ENCODE results near the gene POU6F2.

The POU6F2 gene

GRCh38 chr7:39199951-39200350 lies 222.2 kb downstream of the POU6F2 start:
- Mint-ChIP-seq H3K27me3 (no peaks in the 10 kb centered on the region), H3K4me3 (no peak overlapping the region), H3K27ac (no peak overlapping the region), H3K9me3 (no peaks in the 10 kb centered on the region), H3K4me1 (no peaks in the 10 kb centered on the region)
- DNase-seq: no peak
- ATAC-seq: no peak

GRCh38 chr7:39202041-39202440 lies 224.3 kb downstream of the POU6F2 start:
- DNase-seq (no peak), ATAC-seq (no peak)
- H3K27me3 Mint-ChIP-seq: no peaks in the 10 kb centered on the region
- H3K9me3 Mint-ChIP-seq: no peaks in the 10 kb centered on the region
- no peaks in the 10 kb centered on the region for H3K4me1 Mint-ChIP-seq
- H3K4me3 Mint-ChIP-seq: no peak overlapping the region
- no peak overlapping the region for H3K27ac Mint-ChIP-seq

GRCh38 chr7:39210362-39210761 lies 232.7 kb downstream of the POU6F2 start:
- DNase-seq: no peak
- H3K4me3 Mint-ChIP-seq: no peak overlapping the region
- H3K27ac Mint-ChIP-seq: no peak overlapping the region
- no peaks in the 10 kb centered on the region for H3K4me1 Mint-ChIP-seq
- peaks cover 6% of the 10 kb centered on the region for H3K27me3 Mint-ChIP-seq
- ATAC-seq: no peak
- H3K9me3 Mint-ChIP-seq: peaks cover 0 to 5% of the 10 kb centered on the region in 2 donors

- ATAC-seq (no peak), DNase-seq (no peak)
- no peak overlapping the region for H3K4me3 Mint-ChIP-seq
- peaks cover 0 to 5% of the 10 kb centered on the region in 2 donors for H3K9me3 Mint-ChIP-seq
- no peaks in the 10 kb centered on the region for H3K4me1 Mint-ChIP-seq
- no peak overlapping the region for H3K27ac Mint-ChIP-seq
- H3K27me3 Mint-ChIP-seq: peaks cover 6% of the 10 kb centered on the region
Observed at GRCh38 chr7:39211581-39211980, 233.9 kb downstream of the POU6F2 start.

GRCh38 chr7:39212876-39213275 lies 235.2 kb downstream of the POU6F2 start:
- peaks cover 0 to 5% of the 10 kb centered on the region in 2 donors for H3K9me3 Mint-ChIP-seq
- ATAC-seq (no peak), DNase-seq (no peak)
- no peaks in the 10 kb centered on the region for H3K27me3 Mint-ChIP-seq
- H3K27ac Mint-ChIP-seq: no peak overlapping the region
- H3K4me3 Mint-ChIP-seq: no peak overlapping the region
- no peaks in the 10 kb centered on the region for H3K4me1 Mint-ChIP-seq

GRCh38 chr7:39217783-39218182 lies 240.1 kb downstream of the POU6F2 start:
- no peak overlapping the region for H3K4me3 Mint-ChIP-seq
- H3K4me1 Mint-ChIP-seq: no peaks in the 10 kb centered on the region
- H3K9me3 Mint-ChIP-seq: peaks cover 0 to 5% of the 10 kb centered on the region in 2 donors
- no peak overlapping the region for H3K27ac Mint-ChIP-seq
- ATAC-seq: no peak
- no peak for DNase-seq
- H3K27me3 Mint-ChIP-seq: peaks cover 5% of the 10 kb centered on the region

GRCh38 chr7:39219869-39220268 lies 242.2 kb downstream of the POU6F2 start:
- H3K9me3 Mint-ChIP-seq: no peaks in the 10 kb centered on the region
- DNase-seq (no peak), ATAC-seq (no peak)
- H3K4me1 Mint-ChIP-seq: no peaks in the 10 kb centered on the region
- H3K27me3 Mint-ChIP-seq: peaks cover 5% of the 10 kb centered on the region
- no peak overlapping the region for H3K4me3 Mint-ChIP-seq
- no peak overlapping the region for H3K27ac Mint-ChIP-seq

- Mint-ChIP-seq H3K4me1 (no peaks in the 10 kb centered on the region), H3K9me3 (no peaks in the 10 kb centered on the region), H3K4me3 (no peak overlapping the region), H3K27ac (no peak overlapping the region), H3K27me3 (peaks cover 5% of the 10 kb centered on the region)
- DNase-seq (no peak), ATAC-seq (no peak)
Observed at GRCh38 chr7:39221901-39222300, 244.2 kb downstream of the POU6F2 start.

GRCh38 chr7:39228946-39229345 lies 251.2 kb downstream of the POU6F2 start:
- H3K27me3 Mint-ChIP-seq: no peaks in the 10 kb centered on the region
- no peak overlapping the region for H3K4me3 Mint-ChIP-seq
- no peak overlapping the region for H3K27ac Mint-ChIP-seq
- ATAC-seq: no peak
- DNase-seq: no peak
- no peaks in the 10 kb centered on the region for H3K4me1 Mint-ChIP-seq
- H3K9me3 Mint-ChIP-seq: no peaks in the 10 kb centered on the region

GRCh38 chr7:39233851-39234529 lies 256.3 kb downstream of the POU6F2 start:
- Mint-ChIP-seq H3K27me3 (peaks cover 7% of the 10 kb centered on the region), H3K4me3 (no peak overlapping the region), H3K27ac (no peak overlapping the region), H3K4me1 (no peaks in the 10 kb centered on the region), H3K9me3 (no peaks in the 10 kb centered on the region)
- ATAC-seq (no peak), DNase-seq (no peak)

- Mint-ChIP-seq H3K27me3 (peaks cover 7% of the 10 kb centered on the region), H3K9me3 (no peaks in the 10 kb centered on the region), H3K27ac (no peak overlapping the region), H3K4me3 (no peak overlapping the region), H3K4me1 (no peaks in the 10 kb centered on the region)
- no peak for ATAC-seq
- no peak for DNase-seq
Observed at GRCh38 chr7:39238234-39238869, 260.6 kb downstream of the POU6F2 start.

GRCh38 chr7:39240864-39241263 lies 263.2 kb downstream of the POU6F2 start:
- peaks cover under 1% of the 10 kb centered on the region for H3K27me3 Mint-ChIP-seq
- DNase-seq (no peak), ATAC-seq (no peak)
- no peaks in the 10 kb centered on the region for H3K9me3 Mint-ChIP-seq
- no peaks in the 10 kb centered on the region for H3K4me1 Mint-ChIP-seq
- H3K27ac Mint-ChIP-seq: no peak overlapping the region
- no peak overlapping the region for H3K4me3 Mint-ChIP-seq

- Mint-ChIP-seq H3K27me3 (no peaks in the 10 kb centered on the region), H3K9me3 (no peaks in the 10 kb centered on the region), H3K27ac (no peak overlapping the region), H3K4me3 (no peak overlapping the region), H3K4me1 (no peaks in the 10 kb centered on the region)
- DNase-seq (no peak), ATAC-seq (no peak)
Observed at GRCh38 chr7:39247576-39247975, 269.9 kb downstream of the POU6F2 start.

GRCh38 chr7:39248041-39248691 lies 270.5 kb downstream of the POU6F2 start:
- Mint-ChIP-seq H3K4me1 (no peaks in the 10 kb centered on the region), H3K4me3 (no peak overlapping the region), H3K9me3 (no peaks in the 10 kb centered on the region), H3K27me3 (no peaks in the 10 kb centered on the region), H3K27ac (no peak overlapping the region)
- ATAC-seq (no peak), DNase-seq (no peak)

GRCh38 chr7:39248692-39249090 lies 271.0 kb downstream of the POU6F2 start:
- Mint-ChIP-seq H3K27ac (no peak overlapping the region), H3K4me1 (no peaks in the 10 kb centered on the region), H3K27me3 (no peaks in the 10 kb centered on the region), H3K4me3 (no peak overlapping the region), H3K9me3 (no peaks in the 10 kb centered on the region)
- DNase-seq (no peak), ATAC-seq (no peak)

GRCh38 chr7:39249635-39250152 lies 272.0 kb downstream of the POU6F2 start:
- H3K9me3 Mint-ChIP-seq: no peaks in the 10 kb centered on the region
- H3K27ac Mint-ChIP-seq: no peak overlapping the region
- no peaks in the 10 kb centered on the region for H3K27me3 Mint-ChIP-seq
- ATAC-seq (no peak), DNase-seq (no peak)
- H3K4me1 Mint-ChIP-seq: no peaks in the 10 kb centered on the region
- H3K4me3 Mint-ChIP-seq: no peak overlapping the region

Data from stimulated activated naive CD8-positive, alpha-beta T cell treated with anti-CD3 and anti-CD28 coated beads, Interleukin-15, amount 100 ng/mL, for 72 hours (primary cell).